ENCODE measurements around the gene NPHP4. TPM values are rescaled to one million over a fixed set of nuclear protein-coding genes. Genes with fewer than 3 reads are reported as not detected.

The NPHP4 gene
- polyA plus RNA-seq, 1 donor (not counting 4 experiments of a cell fraction or from before 2014, with no cell fraction given): 3.7 TPM

DNA sequence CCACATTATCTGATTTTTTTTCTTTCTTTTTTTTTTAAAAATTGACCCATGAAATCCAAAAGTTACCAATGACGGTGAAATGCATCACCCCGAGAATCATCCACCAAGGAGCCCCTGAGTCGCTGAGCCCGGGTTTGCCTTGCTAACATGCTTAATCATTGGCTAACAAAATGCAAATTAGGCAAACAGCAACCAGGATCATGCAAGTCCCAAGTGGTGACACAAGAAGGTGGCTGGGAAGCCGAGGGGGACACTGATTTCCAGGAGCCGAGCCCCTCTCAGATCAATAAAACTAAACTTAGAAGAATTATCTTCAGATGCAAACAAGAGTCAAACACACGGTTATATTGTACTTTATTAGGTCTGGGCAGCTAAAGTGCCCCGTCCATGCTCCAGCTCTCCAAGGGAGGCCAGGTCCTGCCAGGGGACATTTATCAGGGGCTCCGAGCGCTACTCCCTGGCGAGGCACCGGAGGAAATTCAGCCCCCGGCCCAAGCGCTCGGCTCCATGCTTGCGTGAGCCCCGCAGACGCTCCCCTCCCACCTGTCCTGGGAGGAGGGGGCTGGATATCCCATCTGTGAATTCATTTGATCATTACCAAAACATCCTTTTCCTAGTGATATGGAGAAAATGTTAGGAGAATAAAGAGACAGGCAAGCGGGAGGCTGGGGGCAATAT, 154.1 kb downstream of the NPHP4 start:
- dilution Hi-C loops (cut with MboI; ENCODE audit: extremely low pct_ligation_motif_present, low sequenced_read_pairs): no loop called here
- H3K9me3 ChIP-seq (ENCODE audit: control insufficient read depth, low read depth, low read length): no peaks in the 10 kb centered on the region
- FAIRE-seq: no peak
- DNase-seq (ENCODE audit: low read depth, low spot score): no peak
- H3K79me2 ChIP-seq (ENCODE audit: control insufficient read depth, insufficient read depth, low read length): no peaks in the 10 kb centered on the region
- TF ChIP-seq, protein P1, sequence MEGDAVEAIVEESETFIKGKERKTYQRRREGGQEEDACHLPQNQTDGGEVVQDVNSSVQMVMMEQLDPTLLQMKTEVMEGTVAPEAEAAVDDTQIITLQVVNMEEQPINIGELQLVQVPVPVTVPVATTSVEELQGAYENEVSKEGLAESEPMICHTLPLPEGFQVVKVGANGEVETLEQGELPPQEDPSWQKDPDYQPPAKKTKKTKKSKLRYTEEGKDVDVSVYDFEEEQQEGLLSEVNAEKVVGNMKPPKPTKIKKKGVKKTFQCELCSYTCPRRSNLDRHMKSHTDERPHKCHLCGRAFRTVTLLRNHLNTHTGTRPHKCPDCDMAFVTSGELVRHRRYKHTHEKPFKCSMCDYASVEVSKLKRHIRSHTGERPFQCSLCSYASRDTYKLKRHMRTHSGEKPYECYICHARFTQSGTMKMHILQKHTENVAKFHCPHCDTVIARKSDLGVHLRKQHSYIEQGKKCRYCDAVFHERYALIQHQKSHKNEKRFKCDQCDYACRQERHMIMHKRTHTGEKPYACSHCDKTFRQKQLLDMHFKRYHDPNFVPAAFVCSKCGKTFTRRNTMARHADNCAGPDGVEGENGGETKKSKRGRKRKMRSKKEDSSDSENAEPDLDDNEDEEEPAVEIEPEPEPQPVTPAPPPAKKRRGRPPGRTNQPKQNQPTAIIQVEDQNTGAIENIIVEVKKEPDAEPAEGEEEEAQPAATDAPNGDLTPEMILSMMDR (optimal IDR thresholded peaks at IDR 0.05 in 1 of 3, IDR thresholded peaks at IDR 0.05 in 1 of 3, conservative IDR thresholded peaks at IDR 0.05 in 1 of 3; ENCODE audit: extremely low read depth in 1 of 3, insufficient read depth in 2 of 3, low read length in 3 of 3): no peak
- no peak for TF ChIP-seq EZH2 (IDR thresholded peaks at IDR 0.05; ENCODE audit: low read length)
- H4K20me1 ChIP-seq (ENCODE audit: control insufficient read depth, extremely low read depth, insufficient read depth, low read length): no peaks in the 10 kb centered on the region
- H3K4me3 ChIP-seq (ENCODE audit: control insufficient read depth in 2 of 3, extremely low read depth in 1 of 3, insufficient read depth in 2 of 3, low read depth in 1 of 3, low read length in 3 of 3): no peak overlapping the region
- no peaks in the 10 kb centered on the region for H3K4me1 ChIP-seq (ENCODE audit: control insufficient read depth, extremely low read depth, insufficient read depth, low read length)
- H3K9ac ChIP-seq (ENCODE audit: control insufficient read depth, extremely low read depth, insufficient read depth, low read length): no peak overlapping the region
- no peaks in the 10 kb centered on the region for H3K27me3 ChIP-seq (ENCODE audit: control insufficient read depth, extremely low read depth, insufficient read depth, low read length)
- H3K4me2 ChIP-seq (ENCODE audit: control insufficient read depth, extremely low read depth, insufficient read depth, low read depth, low read length): no peak overlapping the region
- H3K9me1 ChIP-seq (ENCODE audit: control insufficient read depth, extremely low read depth, insufficient read depth, low read length): no peaks in the 10 kb centered on the region
- H3K27ac ChIP-seq (ENCODE audit: control insufficient read depth, insufficient read depth, low read length): no peak overlapping the region
- no peaks in the 10 kb centered on the region for H3K36me3 ChIP-seq (ENCODE audit: control insufficient read depth in 2 of 2, extremely low read depth in 1 of 2, insufficient read depth in 2 of 2, low read length in 2 of 2)
- no peak overlapping the region for H2AFZ ChIP-seq (ENCODE audit: control insufficient read depth, low read length)

GRCh38 chr1:5836776-5837440, 155.3 kb downstream of the NPHP4 start:
- no peaks in the 10 kb centered on the region for H3K4me1 ChIP-seq (ENCODE audit: control insufficient read depth, extremely low read depth, insufficient read depth, low read length)
- DNase-seq (ENCODE audit: low read depth, low spot score): no peak
- H3K9me1 ChIP-seq (ENCODE audit: control insufficient read depth, extremely low read depth, insufficient read depth, low read length): no peaks in the 10 kb centered on the region
- dilution Hi-C loops (cut with MboI; ENCODE audit: extremely low pct_ligation_motif_present, low sequenced_read_pairs): no loop called here
- no peak overlapping the region for H3K4me2 ChIP-seq (ENCODE audit: control insufficient read depth, extremely low read depth, insufficient read depth, low read depth, low read length)
- no peak overlapping the region for H3K27ac ChIP-seq (ENCODE audit: control insufficient read depth, insufficient read depth, low read length)
- TF ChIP-seq, protein P1 (optimal IDR thresholded peaks at IDR 0.05 in 1 of 3, IDR thresholded peaks at IDR 0.05 in 1 of 3, conservative IDR thresholded peaks at IDR 0.05 in 1 of 3; ENCODE audit: extremely low read depth in 1 of 3, insufficient read depth in 2 of 3, low read length in 3 of 3): no peak
- TF ChIP-seq EZH2 (IDR thresholded peaks at IDR 0.05; ENCODE audit: low read length): no peak
- H3K9me3 ChIP-seq (ENCODE audit: control insufficient read depth, low read depth, low read length): no peaks in the 10 kb centered on the region
- no peak overlapping the region for H3K4me3 ChIP-seq (ENCODE audit: control insufficient read depth in 2 of 3, extremely low read depth in 1 of 3, insufficient read depth in 2 of 3, low read depth in 1 of 3, low read length in 3 of 3)
- FAIRE-seq: no peak
- no peak overlapping the region for H2AFZ ChIP-seq (ENCODE audit: control insufficient read depth, low read length)
- H3K79me2 ChIP-seq (ENCODE audit: control insufficient read depth, insufficient read depth, low read length): no peaks in the 10 kb centered on the region
- H3K36me3 ChIP-seq (ENCODE audit: control insufficient read depth in 2 of 2, extremely low read depth in 1 of 2, insufficient read depth in 2 of 2, low read length in 2 of 2): no peaks in the 10 kb centered on the region
- H4K20me1 ChIP-seq (ENCODE audit: control insufficient read depth, extremely low read depth, insufficient read depth, low read length): no peaks in the 10 kb centered on the region
- no peak overlapping the region for H3K9ac ChIP-seq (ENCODE audit: control insufficient read depth, extremely low read depth, insufficient read depth, low read length)
- H3K27me3 ChIP-seq (ENCODE audit: control insufficient read depth, extremely low read depth, insufficient read depth, low read length): no peaks in the 10 kb centered on the region
